ENCODE measurements around the gene OR1K1.

The OR1K1 gene

DNA sequence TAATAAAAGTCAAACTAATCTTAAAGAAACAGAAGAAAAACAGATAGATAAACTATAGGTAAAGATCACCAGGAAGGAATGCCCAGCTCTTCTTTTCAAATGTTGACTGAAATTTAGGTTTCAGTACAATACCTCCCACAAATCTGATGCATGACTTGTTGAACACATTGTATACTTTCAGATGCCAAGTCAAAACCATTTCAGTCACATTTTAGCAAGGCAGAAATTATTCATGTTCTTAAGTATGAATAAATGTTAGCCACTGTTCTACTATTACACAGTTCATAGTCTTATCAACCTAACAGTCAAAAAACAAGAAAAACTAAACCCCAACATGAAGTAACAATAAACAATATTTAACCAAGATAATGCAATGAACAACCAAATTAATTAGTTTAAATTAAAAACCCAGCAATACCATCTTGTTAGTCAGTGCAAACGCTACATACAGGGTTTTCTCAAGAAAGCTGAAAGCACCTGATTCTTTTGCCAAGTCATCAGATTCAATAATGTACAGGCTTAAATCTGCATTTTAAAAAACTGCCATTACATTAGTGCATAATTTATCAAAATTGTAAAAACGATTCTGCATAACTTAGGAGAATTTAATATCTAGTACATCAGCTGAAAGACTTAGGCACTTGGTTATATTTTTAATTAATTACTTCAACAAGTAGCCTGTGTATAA is 48.5 kb downstream of the OR1K1 start:
- TF ChIP-seq CTCF (IDR thresholded peaks at IDR 0.05; ENCODE audit: low read length) (no peak), EZH2 (optimal IDR thresholded peaks at IDR 0.05; ENCODE audit: low read depth, low read length) (no peak), EZH2phosphoT487 (IDR thresholded peaks at IDR 0.05; ENCODE audit: low read length) (no peak)
- Histone ChIP-seq H3F3A (ENCODE audit: insufficient read depth, low read length) (no peaks in the 10 kb centered on the region), H3K79me2 (ENCODE audit: low read length) (no peaks in the 10 kb centered on the region), H3K4me3 (ENCODE audit: low read length) (no peak overlapping the region), H4K20me1 (ENCODE audit: insufficient read depth, low read length) (no peaks in the 10 kb centered on the region), H3K9me3 (replicated peaks; ENCODE audit: insufficient read depth, low read length) (no peaks in the 10 kb centered on the region), H3K4me1 (ENCODE audit: low read length) (no peaks in the 10 kb centered on the region), H2AFZ (ENCODE audit: low read length) (no peak overlapping the region), H3K9ac (ENCODE audit: low read length) (no peak overlapping the region), H3K27me3 (replicated peaks; ENCODE audit: insufficient read depth, low read length) (no peaks in the 10 kb centered on the region), H3K27ac (ENCODE audit: low read length) (no peak overlapping the region), H3K9me2 (replicated peaks; ENCODE audit: insufficient read depth, low read length) (no peaks in the 10 kb centered on the region), H3K4me2 (ENCODE audit: low read depth, low read length) (no peak overlapping the region), H3K36me3 (replicated peaks; ENCODE audit: insufficient read depth, low read length) (no peaks in the 10 kb centered on the region; the same call in 1 of the 2 replicates)
- DNase-seq: no peak

Measured in MM.1S (cell line).